Esophagus squamous epithelium (tissue), 5 donors: Measurements from ENCODE around the gene MRC2. TPM values are rescaled to one million over a fixed set of nuclear protein-coding genes. Genes with fewer than 3 reads are reported as not detected.
"Not testable (repeated sequence)": the region's sequence is repeated elsewhere in the genome, so short reads cannot be mapped to it uniquely, and the experiment has no call there.

ENCODE experiments used
- DNase-seq: peaks from one replicate; lab custom pipeline; 2025; lab: John Stamatoyannopoulos, UW
- H3K27ac ChIP-seq, 4 donors: fragments of 200-600 bp; sonication (generic); one replicate each; pipeline ENCODE4 v1.5.1; 2016 to 2019; ENCODE audit warnings: mild to moderate bottlenecking in 1 of 4
- H3K27me3 ChIP-seq, 4 donors: fragments of 200-600 bp; sonication (generic); 1 replicate in 3 of 4; 2 replicates in 1 of 4; pipeline versions ENCODE4 v1.5.1 to v1.6.0; 2017 to 2021; ENCODE audit warnings: antibody characterized with exemption in 1 of 4
- H3K36me3 ChIP-seq, 3 donors: fragments of 200-600 bp; sonication (generic); one replicate each; pipeline ENCODE4 v1.5.1; 2016 to 2019
- H3K4me1 ChIP-seq, 3 donors: fragments of 200-600 bp; sonication (generic); one replicate each; pipeline ENCODE4 v1.5.1; 2017 to 2019
- H3K4me3 ChIP-seq, 4 donors: fragments of 200-600 bp; sonication (generic); 1 replicate in 3 of 4; 2 replicates in 1 of 4; pipeline ENCODE4 v1.5.1; 2016 to 2019; ENCODE audit warnings: mild to moderate bottlenecking in 2 of 4, moderate library complexity in 1 of 4
- H3K9me3 ChIP-seq, 3 donors: fragments of 200-600 bp; sonication (generic); one replicate each; pipeline ENCODE4 v1.5.1; 2016 to 2019
- CTCF ChIP-seq, 6 experiments: fragments of 450-650 bp in 4 of 6; fragments of 200-600 bp in 2 of 6; sonication (generic) in 2 of 6; IDR thresholded peaks; one replicate each; pipeline ENCODE4 v1.5.1; 2016 to 2019; ENCODE audit warnings: antibody characterized with exemption in 6 of 6, mild to moderate bottlenecking in 4 of 6, moderate library complexity in 4 of 6
- POLR2A ChIP-seq, 4 donors: fragments of 450-650 bp; IDR thresholded peaks; one replicate each; pipeline ENCODE4 v1.6.1; 2017; ENCODE audit warnings: antibody characterized with exemption in 4 of 4, mild to moderate bottlenecking in 4 of 4, moderate library complexity in 3 of 4
- WGBS, 2 donors: methylation state at CpG; one replicate each; pipeline ENCODE4 v1.1.5; 2018; 5-methylcytosine and 5-hydroxymethylcytosine counted together
- intact Hi-C: fragments of 100-400 bp; cut with DNase I; formaldehyde crosslinking; loops from one replicate; pipeline ENCODE4 v1.15.0; 2022
- total RNA-seq, 4 donors: library from RNA; depleted of rRNA; stranded (reverse); fragments of >200 nt; gene quantifications; one replicate each; pipeline ENCODE4 v1.1.0, GENCODE V29; 2016
- donor health status: DM: yes; HTN: yes; CAD: no.

MRC2 gene
- total RNA-seq, 4 donors from 2014 or later, result 38.8 to 64.7 (median 61.6) TPM

DNA sequence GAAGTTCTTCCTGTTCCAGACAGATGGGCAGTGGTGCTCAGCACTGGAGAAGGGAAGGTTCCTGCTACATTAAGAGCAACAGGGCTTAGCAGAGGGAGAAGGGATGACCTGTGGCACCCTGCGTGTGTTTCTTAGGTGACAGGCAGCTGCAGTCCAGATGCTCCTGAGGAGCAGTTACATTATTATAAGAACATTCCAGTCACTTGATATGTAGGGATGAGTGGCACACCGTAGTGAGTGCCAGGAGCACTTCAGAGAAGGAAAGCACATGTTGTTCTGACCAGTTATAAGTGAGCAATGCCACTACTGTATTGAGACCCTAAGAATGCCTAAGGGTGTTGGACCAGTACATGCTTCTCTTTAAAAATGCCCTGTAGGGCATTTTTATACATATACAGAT, 39.9 kb upstream of the MRC2 start:
- no peak for DNase-seq
- no peaks in the 10 kb centered on the region for H3K9me3 ChIP-seq
- H3K27me3 ChIP-seq, result no peaks in the 10 kb centered on the region
- H3K27ac ChIP-seq, result no peak overlapping the region
- peaks cover 0 to 8% (median 0%) of the 10 kb centered on the region in 3 donors for H3K4me1 ChIP-seq
- no peak overlapping the region for H3K4me3 ChIP-seq
- peaks cover 0 to 98% (median 4%) of the 10 kb centered on the region in 3 donors for H3K36me3 ChIP-seq
- TF ChIP-seq POLR2A (IDR thresholded peaks at IDR 0.05), result no peak
- no peak for TF ChIP-seq CTCF (IDR thresholded peaks at IDR 0.05)
- 85% methylated on average over 1 to 2 of the region's 2 CpGs for WGBS, 2 donors
- intact Hi-C loops, result no loop called here

GRCh38 chr17:62588109-62588508, 39.4 kb upstream of the MRC2 start:
- TF ChIP-seq CTCF (IDR thresholded peaks at IDR 0.05), result no peak
- no peak for TF ChIP-seq POLR2A (IDR thresholded peaks at IDR 0.05)
- 89 to 91% methylated on average over 6 to 7 of the region's 7 CpGs for WGBS, 2 donors
- DNase-seq, result no peak
- H3K27me3 ChIP-seq, result no peaks in the 10 kb centered on the region
- H3K4me1 ChIP-seq, result peaks cover 0 to 8% (median 0%) of the 10 kb centered on the region in 3 donors
- H3K4me3 ChIP-seq, result no peak overlapping the region
- no peak overlapping the region for H3K27ac ChIP-seq
- intact Hi-C loops, result no loop called here
- peaks cover 0 to 98% (median 7%) of the 10 kb centered on the region in 3 donors for H3K36me3 ChIP-seq
- H3K9me3 ChIP-seq, result no peaks in the 10 kb centered on the region

DNA sequence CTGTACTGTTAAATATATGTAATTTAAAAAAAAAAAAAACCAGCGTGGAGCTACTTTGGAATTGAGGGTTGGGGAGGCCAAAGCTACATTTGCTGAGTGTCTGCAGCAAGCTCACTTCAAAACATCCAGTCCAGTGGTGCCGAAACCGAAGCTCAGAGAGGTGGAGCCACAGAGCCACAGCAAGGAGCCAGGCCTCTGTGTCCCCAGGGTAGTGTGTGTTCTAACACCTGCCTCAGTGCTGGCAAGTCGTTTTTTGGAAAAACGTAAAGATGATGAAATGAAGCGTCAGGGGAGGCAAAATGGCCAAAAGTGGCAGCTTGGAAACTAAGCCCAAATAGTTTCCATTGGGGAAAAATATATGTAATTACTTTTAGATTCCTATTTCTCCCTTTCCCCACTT, 36.1 kb upstream of the MRC2 start:
- 62 to 73% methylated on average over 6 of the region's 6 CpGs for WGBS, 2 donors

GRCh38 chr17:62591822-62592221, 35.6 kb upstream of the MRC2 start:
- H3K27me3 ChIP-seq, H3K4me1 ChIP-seq, H3K27ac ChIP-seq, intact Hi-C loops, DNase-seq, H3K4me3 ChIP-seq, H3K9me3 ChIP-seq: not testable (repeated sequence)
- peaks cover 0 to 93% (median 11%) of the 10 kb centered on the region in 3 donors for H3K36me3 ChIP-seq
- 80 to 90% methylated on average over 10 to 11 of the region's 11 CpGs for WGBS, 2 donors

More for the DNA sequence above, 36.1 kb upstream of the MRC2 start:
- intact Hi-C loops, result no loop called here
- Histone ChIP-seq H3K4me1 (peaks cover 0 to 8% (median 0%) of the 10 kb centered on the region in 3 donors), H3K27ac (no peak overlapping the region), H3K27me3 (no peaks in the 10 kb centered on the region), H3K36me3 (peaks cover 0 to 93% (median 7%) of the 10 kb centered on the region in 3 donors), H3K4me3 (no peak overlapping the region), H3K9me3 (no peaks in the 10 kb centered on the region)
- no peak for DNase-seq
- no peak for TF ChIP-seq POLR2A (IDR thresholded peaks at IDR 0.05)
- no peak for TF ChIP-seq CTCF (IDR thresholded peaks at IDR 0.05)

- peaks cover 4 to 93% (median 11%) of the 10 kb centered on the region in 3 donors for H3K36me3 ChIP-seq
- WGBS, 2 donors, result 81% methylated on average over 6 to 9 of the region's 9 CpGs
These were observed 35.0 kb upstream of the MRC2 start for GRCh38 chr17:62592341-62593099.

More at GRCh38 chr17:62592341-62593099, 35.0 kb upstream of the MRC2 start:
- intact Hi-C loops, result no loop called here
- TF ChIP-seq CTCF (IDR thresholded peaks at IDR 0.05) (no peak), POLR2A (IDR thresholded peaks at IDR 0.05) (no peak)
- peaks cover 0 to 3% (median 0%) of the 10 kb centered on the region in 3 donors for H3K4me1 ChIP-seq
- no peaks in the 10 kb centered on the region for H3K9me3 ChIP-seq
- no peak overlapping the region for H3K4me3 ChIP-seq
- no peaks in the 10 kb centered on the region for H3K27me3 ChIP-seq
- no peak overlapping the region for H3K27ac ChIP-seq
- DNase-seq, result no peak
